Neuronal stem cell (in vitro differentiated cells): ENCODE measurements around the gene MARK3.

Experiments used
- DNase-seq: peaks from one replicate; pipeline ENCODE4 v3.0.0-alpha.2; 2013; ENCODE audit warnings: low spot score
- H2AFZ ChIP-seq: one replicate; pipeline ENCODE4 v1.6.1; 2013; ENCODE audit warnings: mild to moderate bottlenecking, low read length, inconsistent platforms
- H2AK5ac ChIP-seq: 2 replicates; pipeline ENCODE4 v1.6.1; 2013; ENCODE audit warnings: low read depth, mild to moderate bottlenecking, inconsistent platforms, low read length, moderate library complexity, mixed read lengths
- H2BK120ac ChIP-seq: 2 replicates; pipeline ENCODE4 v1.6.1; 2013; ENCODE audit warnings: low read depth, mild to moderate bottlenecking, inconsistent platforms, low read length, moderate library complexity, mixed read lengths
- H2BK12ac ChIP-seq: one replicate; pipeline ENCODE4 v1.6.1; 2013; ENCODE audit warnings: low read length, inconsistent platforms
- H2BK15ac ChIP-seq: 2 replicates; pipeline ENCODE4 v1.6.1; 2013; ENCODE audit warnings: mild to moderate bottlenecking, low read length, inconsistent platforms, mixed read lengths
- H2BK5ac ChIP-seq: one replicate; pipeline ENCODE4 v1.6.1; 2013; ENCODE audit warnings: inconsistent platforms, mild to moderate bottlenecking, low read length, moderate library complexity
- H3K14ac ChIP-seq: one replicate; pipeline ENCODE4 v1.6.1; 2013; ENCODE audit warnings: low read length, inconsistent platforms
- H3K18ac ChIP-seq: 2 replicates; pipeline ENCODE4 v1.6.1; 2013; ENCODE audit warnings: low read length, inconsistent platforms
- H3K23ac ChIP-seq: 2 replicates; pipeline ENCODE4 v1.6.1; 2013; ENCODE audit warnings: low read depth, mild to moderate bottlenecking, mixed read lengths, low read length, inconsistent platforms; ENCODE audit not compliant: poor library complexity
- H3K27ac ChIP-seq: replicated peaks from 3 replicates; pipeline ENCODE4 v1.5.1; 2013; ENCODE audit warnings: low read length, inconsistent platforms
- H3K27me3 ChIP-seq, 3 experiments: 2 replicates each; pipeline ENCODE4 v1.6.1; 2013; ENCODE audit warnings: low read length in 3 of 3, mild to moderate bottlenecking in 2 of 3, inconsistent platforms in 1 of 3, low read depth in 1 of 3, mixed read lengths in 1 of 3, moderate library complexity in 1 of 3; ENCODE audit not compliant: control insufficient read depth in 3 of 3, insufficient read depth in 3 of 3
- H3K36me3 ChIP-seq, 2 donors: replicated peaks in 1 of 2; 2 replicates each; pipeline ENCODE4 v1.6.1; 2013; ENCODE audit warnings: low read length in 2 of 2; ENCODE audit not compliant: control insufficient read depth in 2 of 2, insufficient read depth in 2 of 2
- H3K4ac ChIP-seq: 2 replicates; pipeline ENCODE4 v1.6.1; 2013; ENCODE audit warnings: inconsistent platforms, mild to moderate bottlenecking, low read length, moderate library complexity
- H3K4me1 ChIP-seq, 2 donors: 1 replicate in 1 of 2; 2 replicates in 1 of 2; pipeline ENCODE4 v1.6.1; 2013; ENCODE audit warnings: low read length in 2 of 2, low read depth in 1 of 2; ENCODE audit not compliant: control insufficient read depth in 2 of 2, insufficient read depth in 1 of 2
- H3K4me2 ChIP-seq: one replicate; pipeline ENCODE4 v1.6.1; 2013; ENCODE audit warnings: mild to moderate bottlenecking, low read length, inconsistent platforms; ENCODE audit not compliant: insufficient read depth, poor library complexity, severe bottlenecking
- H3K4me3 ChIP-seq, 2 donors: 2 replicates each; pipeline ENCODE4 v1.5.1; 2013; ENCODE audit warnings: low read length in 2 of 2, mild to moderate bottlenecking in 2 of 2, inconsistent platforms in 1 of 2, moderate library complexity in 1 of 2
- H3K79me1 ChIP-seq: one replicate; pipeline ENCODE4 v1.6.1; 2013; ENCODE audit warnings: low read depth, mild to moderate bottlenecking, inconsistent platforms, low read length, moderate library complexity
- H3K9ac ChIP-seq: one replicate; pipeline ENCODE4 v1.6.1; 2013; ENCODE audit warnings: mild to moderate bottlenecking, low read depth, low read length, inconsistent platforms; ENCODE audit not compliant: poor library complexity
- H3K9me3 ChIP-seq, 2 donors: replicated peaks in 1 of 2; 2 replicates each; pipeline versions ENCODE3 to v1.6.1; 2013; ENCODE audit warnings: low read length in 2 of 2, mild to moderate bottlenecking in 2 of 2, inconsistent platforms in 1 of 2, low read depth in 1 of 2, mixed read lengths in 1 of 2, moderate library complexity in 1 of 2; ENCODE audit not compliant: control insufficient read depth in 2 of 2, insufficient read depth in 1 of 2
- H4K8ac ChIP-seq: one replicate; pipeline ENCODE4 v1.6.1; 2013; ENCODE audit warnings: low read depth, mild to moderate bottlenecking, inconsistent platforms, low read length, moderate library complexity
- H4K91ac ChIP-seq: one replicate; pipeline ENCODE4 v1.6.1; 2013; ENCODE audit warnings: low read length, low read depth, mild to moderate bottlenecking, inconsistent platforms; ENCODE audit not compliant: poor library complexity
- WGBS, 2 donors: extraction: QIAGEN DNeasy Blood & Tissue Kit; methylation state at CpG; one replicate each; pipeline ENCODE4 v1.1.7; 2013; ENCODE audit warnings: missing lambda C conversion rate in 2 of 2, mixed read lengths in 1 of 2; ENCODE audit not compliant: insufficient read length in 2 of 2, insufficient replicate concordance in 1 of 2; ENCODE audit errors: extremely low coverage in 2 of 2; 5-methylcytosine and 5-hydroxymethylcytosine counted together

The MARK3 gene

DNA sequence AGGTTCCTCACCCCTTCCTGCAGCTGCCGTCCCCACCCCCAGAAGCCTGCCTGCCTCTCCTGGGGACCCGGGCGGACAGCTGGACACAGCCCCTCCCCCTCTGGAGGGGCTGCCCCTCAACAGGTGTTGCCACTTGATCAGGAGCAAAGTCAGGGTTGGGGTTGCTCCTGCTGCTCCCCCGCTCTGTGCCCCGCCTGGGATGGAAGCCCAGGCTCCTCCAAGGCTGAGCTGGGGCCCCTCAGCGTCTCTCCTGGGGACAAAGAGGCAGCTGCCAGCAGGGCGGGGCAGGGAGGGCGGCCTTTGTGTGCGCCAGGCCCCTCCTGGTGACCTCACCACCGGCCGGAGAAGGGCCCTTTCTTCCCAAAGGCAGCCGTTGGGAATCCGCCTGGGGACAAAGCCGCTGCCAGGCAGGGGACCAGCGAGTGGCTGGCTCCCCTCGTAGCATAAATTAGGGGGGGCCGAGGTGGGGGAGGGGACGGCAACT is 157.4 kb downstream of the MARK3 start:
- H3K4me3 ChIP-seq: peak overlapping the region in 1 of 2 donors; percentile 0
- DNase-seq: peak; percentile 91
- H4K8ac ChIP-seq: peak overlapping the region; percentile 43
- H2BK12ac ChIP-seq: peak overlapping the region; percentile 100
- H3K4ac ChIP-seq: peak overlapping the region; percentile 99
- peak overlapping the region; percentile 100 for H3K14ac ChIP-seq
- peaks cover 39 to 66% of the 10 kb centered on the region in 2 donors for H3K4me1 ChIP-seq
- H3K23ac ChIP-seq: no peak overlapping the region
- H3K9ac ChIP-seq: peak overlapping the region; percentile 85
- H3K27me3 ChIP-seq: no peaks in the 10 kb centered on the region
- peaks cover 0 to under 1% of the 10 kb centered on the region in 2 donors for H3K9me3 ChIP-seq
- peak overlapping the region; percentile 99 for H4K91ac ChIP-seq
- peak overlapping the region; percentile 82 for H3K27ac ChIP-seq
- H2BK5ac ChIP-seq: peak overlapping the region; percentile 98
- no peaks in the 10 kb centered on the region for H3K36me3 ChIP-seq
- H2BK120ac ChIP-seq: peak overlapping the region; percentile 97
- H3K4me2 ChIP-seq: peak overlapping the region; percentile 73
- peak overlapping the region; percentile 100 for H3K18ac ChIP-seq
- peak overlapping the region; percentile 99 for H2AK5ac ChIP-seq
- peak overlapping the region; percentile 98 for H2BK15ac ChIP-seq
- no CpG with 5 or more reads among the region's 18 CpGs for WGBS, 2 donors
- H3K79me1 ChIP-seq: peaks cover 10% of the 10 kb centered on the region
- H2AFZ ChIP-seq: peak overlapping the region; percentile 25

DNA sequence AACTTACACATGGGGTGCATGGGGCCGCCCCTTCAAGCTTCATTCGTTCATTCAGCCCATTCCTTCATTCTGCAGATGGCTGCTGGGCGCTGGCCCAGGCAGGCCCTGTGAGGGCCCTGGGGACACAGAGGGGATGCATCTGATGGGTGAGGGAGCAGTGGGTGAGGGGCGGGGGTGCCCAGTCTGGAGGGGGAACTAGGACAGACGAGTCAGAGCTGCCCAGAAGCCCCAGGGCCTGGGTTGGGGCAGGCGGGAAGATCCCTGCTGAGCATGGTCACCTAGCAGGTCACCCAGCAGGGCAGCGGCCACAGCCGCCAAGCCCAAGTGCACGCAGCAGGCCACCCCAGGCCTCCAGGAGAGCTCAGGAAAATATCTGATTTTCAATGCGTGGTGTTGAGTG is 157.9 kb downstream of the MARK3 start:
- DNase-seq: no peak
- Histone ChIP-seq H3K27me3 (no peaks in the 10 kb centered on the region), H2BK5ac (peak overlapping the region; percentile 98), H3K36me3 (no peaks in the 10 kb centered on the region), H4K91ac (peak overlapping the region; percentile 95), H3K23ac (no peak overlapping the region), H2AK5ac (peak overlapping the region; percentile 99), H3K4ac (peak overlapping the region; percentile 100), H3K18ac (peak overlapping the region; percentile 93), H3K4me1 (peaks cover 39 to 66% of the 10 kb centered on the region in 2 donors), H3K79me1 (peaks cover 10% of the 10 kb centered on the region), H4K8ac (no peak overlapping the region), H3K9me3 (no peaks in the 10 kb centered on the region), H2BK12ac (peak overlapping the region; percentile 99), H2AFZ (no peak overlapping the region), H3K27ac (peak overlapping the region; percentile 80), H2BK15ac (peak overlapping the region; percentile 70), H3K4me2 (peak overlapping the region; percentile 43), H3K9ac (peak overlapping the region; percentile 71), H2BK120ac (peak overlapping the region; percentile 99), H3K4me3 (no peak overlapping the region), H3K14ac (peak overlapping the region; percentile 97)
- no CpG with 5 or more reads among the region's 10 CpGs for WGBS, 2 donors

DNA sequence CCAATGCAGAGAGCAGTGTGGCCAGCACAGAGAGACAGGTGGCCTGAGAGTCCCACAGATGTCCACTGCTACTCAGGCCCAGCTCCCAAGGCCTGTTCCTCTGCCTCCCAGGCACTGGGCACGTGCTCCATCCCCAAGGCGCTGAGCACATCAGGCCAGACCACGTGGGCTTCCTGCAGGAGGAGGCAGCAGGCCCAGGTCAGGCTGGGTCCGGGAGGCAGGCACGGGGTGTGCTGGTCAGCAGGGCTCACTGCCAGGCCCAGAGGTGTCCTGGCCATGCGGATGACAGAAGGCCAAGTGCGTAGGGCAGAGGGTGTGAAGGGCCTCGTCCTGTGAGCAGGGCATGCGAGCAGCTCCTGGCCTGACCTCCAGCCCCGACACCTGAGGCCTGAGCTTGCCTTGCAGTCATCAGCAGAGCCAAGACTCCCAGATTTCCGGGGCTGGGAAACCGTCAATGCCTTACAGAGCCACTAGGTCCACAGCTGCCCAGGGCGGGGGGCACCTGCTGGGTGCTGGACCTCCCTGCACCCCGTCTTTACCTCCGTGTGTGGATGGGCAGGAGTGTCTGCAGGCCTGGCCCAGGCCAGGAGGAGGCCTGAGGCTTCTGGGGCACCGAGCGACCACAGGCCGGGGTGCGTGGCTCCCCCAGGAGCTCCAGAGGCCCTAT is 158.6 kb downstream of the MARK3 start:
- Histone ChIP-seq H3K27ac (no peak overlapping the region), H3K4me3 (no peak overlapping the region), H3K4ac (peak overlapping the region; percentile 100), H2BK120ac (peak overlapping the region; percentile 99), H3K9ac (peak overlapping the region; percentile 80), H3K18ac (peak overlapping the region; percentile 93), H2AFZ (peak overlapping the region; percentile 43), H3K4me2 (no peak overlapping the region), H3K9me3 (no peaks in the 10 kb centered on the region), H2BK15ac (peak overlapping the region; percentile 70), H3K36me3 (no peaks in the 10 kb centered on the region), H3K4me1 (peaks cover 39 to 64% of the 10 kb centered on the region in 2 donors), H2AK5ac (peak overlapping the region; percentile 99), H3K79me1 (peaks cover 10% of the 10 kb centered on the region), H4K8ac (peak overlapping the region; percentile 29), H3K23ac (peak overlapping the region; percentile 70), H4K91ac (peak overlapping the region; percentile 95), H3K27me3 (no peaks in the 10 kb centered on the region), H2BK5ac (peak overlapping the region; percentile 98), H3K14ac (peak overlapping the region; percentile 97), H2BK12ac (peak overlapping the region; percentile 99)
- no peak for DNase-seq
- WGBS, 2 donors: no CpG with 5 or more reads among the region's 19 CpGs
